IPS DF 6.9 (cell line): Measurements from ENCODE around the gene ALDH1L2.

Experiments
- DNase-seq: peaks from one replicate; pipeline ENCODE4 v3.0.0-alpha.2; 2013; ENCODE audit warnings: low read depth, low spot score
- H3K27ac ChIP-seq: one replicate; pipeline ENCODE4 v1.5.1; 2013; ENCODE audit warnings: low read length, control low read depth
- H3K27me3 ChIP-seq: 2 replicates; pipeline ENCODE4 v1.6.1; 2013; ENCODE audit warnings: mild to moderate bottlenecking, low read length; ENCODE audit not compliant: control insufficient read depth, insufficient read depth
- H3K36me3 ChIP-seq: 2 replicates; pipeline ENCODE4 v1.6.1; 2013; ENCODE audit warnings: low read length; ENCODE audit not compliant: control insufficient read depth, insufficient read depth
- H3K4me1 ChIP-seq: 2 replicates; pipeline ENCODE4 v1.6.1; 2013; ENCODE audit warnings: low read length; ENCODE audit not compliant: control insufficient read depth, insufficient read depth
- H3K4me3 ChIP-seq: 2 replicates; pipeline ENCODE4 v1.5.1; 2013; ENCODE audit warnings: mild to moderate bottlenecking, low read length
- H3K9me3 ChIP-seq: 2 replicates; pipeline ENCODE4 v1.6.1; 2013; ENCODE audit warnings: low read length, inconsistent platforms; ENCODE audit not compliant: control insufficient read depth, insufficient read depth
- WGBS: extraction: QIAGEN DNeasy Blood & Tissue Kit; methylation state at CpG from one replicate; pipeline ENCODE4 v1.1.7; 2013; ENCODE audit warnings: mixed read lengths, missing lambda C conversion rate; ENCODE audit not compliant: insufficient read length, insufficient coverage; 5-methylcytosine and 5-hydroxymethylcytosine counted together

Gene ALDH1L2

GRCh38 chr12:105085501-105085900 lies 1.2 kb upstream of the ALDH1L2 start:
- no peaks in the 10 kb centered on the region for H3K36me3 ChIP-seq
- peaks cover 6% of the 10 kb centered on the region for H3K4me1 ChIP-seq
- H3K9me3 ChIP-seq = no peaks in the 10 kb centered on the region
- no peak overlapping the region for H3K4me3 ChIP-seq
- DNase-seq = no peak
- H3K27ac ChIP-seq = no peak overlapping the region
- no peaks in the 10 kb centered on the region for H3K27me3 ChIP-seq
- WGBS = no CpG with 5 or more reads among the region's 6 CpGs

GRCh38 chr12:105083551-105084105 lies 630 bp downstream of the ALDH1L2 start:
- no peak overlapping the region for H3K27ac ChIP-seq
- H3K36me3 ChIP-seq = no peaks in the 10 kb centered on the region
- H3K9me3 ChIP-seq = no peaks in the 10 kb centered on the region
- DNase-seq = no peak
- H3K4me3 ChIP-seq = peak overlapping the region; percentile 31; the same call in 1 of the 2 replicates
- H3K4me1 ChIP-seq = peaks cover 3% of the 10 kb centered on the region; the same call in 1 of the 2 replicates
- no peaks in the 10 kb centered on the region for H3K27me3 ChIP-seq
- no CpG with 5 or more reads among the region's 18 CpGs for WGBS

DNA sequence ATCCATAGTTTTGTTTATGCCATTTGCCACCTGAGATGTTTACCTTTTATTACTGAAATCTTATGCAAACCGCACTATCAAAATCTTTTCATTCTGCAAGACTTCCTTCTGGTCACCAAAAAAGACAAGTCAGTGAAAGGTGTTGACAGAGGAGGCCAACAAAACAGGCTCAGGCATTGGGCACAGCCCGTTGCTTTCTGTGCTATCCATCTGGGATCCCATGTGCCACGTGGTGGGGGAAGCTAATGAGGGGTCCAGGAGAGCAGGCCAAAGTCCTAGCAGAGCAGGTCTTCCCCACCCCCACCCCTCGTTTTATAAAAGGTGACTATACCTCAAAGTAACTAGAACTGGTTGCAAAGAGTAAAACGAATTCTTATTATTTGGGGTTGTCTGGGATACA lies 1.2 kb downstream of the ALDH1L2 start:
- Histone ChIP-seq H3K27me3 (no peaks in the 10 kb centered on the region), H3K36me3 (no peaks in the 10 kb centered on the region), H3K4me3 (no peak overlapping the region), H3K9me3 (no peaks in the 10 kb centered on the region), H3K27ac (no peak overlapping the region), H3K4me1 (peaks cover 3% of the 10 kb centered on the region; the same call in 1 of the 2 replicates)
- WGBS = no CpG with 5 or more reads among the region's 5 CpGs
- no peak for DNase-seq

- H3K9me3 ChIP-seq = no peaks in the 10 kb centered on the region
- H3K36me3 ChIP-seq = no peaks in the 10 kb centered on the region
- H3K27ac ChIP-seq = no peak overlapping the region
- peaks cover 3% of the 10 kb centered on the region; the same call in 1 of the 2 replicates for H3K4me1 ChIP-seq
- H3K27me3 ChIP-seq = no peaks in the 10 kb centered on the region
- DNase-seq = no peak
- WGBS = no CpG with 5 or more reads among the region's 11 CpGs
- no peak overlapping the region for H3K4me3 ChIP-seq
Observed at GRCh38 chr12:105078712-105079570, 5.3 kb downstream of the ALDH1L2 start.

DNA sequence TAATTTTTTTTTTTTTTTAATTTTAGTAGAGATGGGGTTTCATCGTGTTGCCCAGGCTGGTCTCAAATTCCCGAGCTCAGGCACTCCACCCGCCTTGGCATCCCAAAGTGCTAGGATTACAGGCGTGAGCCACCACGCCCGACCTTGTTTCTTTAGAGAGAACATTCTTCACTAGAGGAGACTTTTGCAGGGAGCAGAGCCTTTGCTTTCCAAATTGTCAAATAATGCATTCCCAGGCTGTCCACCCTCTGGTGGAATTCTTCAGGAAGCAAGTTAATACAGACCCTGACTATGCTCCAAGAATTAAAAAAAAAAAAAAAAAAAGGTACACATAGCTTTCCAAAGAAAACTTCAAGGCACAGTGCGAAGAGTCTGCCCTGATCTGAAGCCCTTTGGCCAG lies 6.8 kb downstream of the ALDH1L2 start:
- no peaks in the 10 kb centered on the region for H3K4me1 ChIP-seq
- H3K27ac ChIP-seq = no peak overlapping the region
- no peaks in the 10 kb centered on the region for H3K36me3 ChIP-seq
- no peak overlapping the region for H3K4me3 ChIP-seq
- no CpG with 5 or more reads among the region's 7 CpGs for WGBS
- DNase-seq = no peak
- no peaks in the 10 kb centered on the region for H3K9me3 ChIP-seq
- H3K27me3 ChIP-seq = no peaks in the 10 kb centered on the region

DNA sequence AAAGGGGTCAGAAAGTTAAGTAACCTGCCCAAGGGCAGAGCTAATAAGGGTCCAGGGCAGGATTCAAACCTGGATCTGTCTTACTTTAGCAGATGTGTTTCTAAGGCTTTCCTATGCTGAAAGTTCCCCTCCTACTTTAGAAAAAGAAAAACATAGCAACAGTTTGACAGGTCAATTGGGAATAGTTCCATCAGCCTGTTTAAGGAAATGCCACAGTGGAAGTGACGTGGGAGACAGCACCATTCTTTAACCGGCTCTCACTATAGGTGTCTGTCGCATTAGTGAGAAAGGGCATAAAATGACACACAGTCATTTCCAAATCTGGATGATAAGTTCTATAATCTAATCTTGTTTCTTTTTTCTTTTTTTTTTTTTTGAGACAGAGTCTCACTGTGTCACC lies 7.3 kb downstream of the ALDH1L2 start:
- Histone ChIP-seq H3K4me3 (no peak overlapping the region), H3K27ac (no peak overlapping the region), H3K27me3 (no peaks in the 10 kb centered on the region), H3K9me3 (no peaks in the 10 kb centered on the region), H3K4me1 (no peaks in the 10 kb centered on the region), H3K36me3 (no peaks in the 10 kb centered on the region)
- no peak for DNase-seq
- no CpG with 5 or more reads among the region's 3 CpGs for WGBS

GRCh38 chr12:105076098-105076497 lies 8.2 kb downstream of the ALDH1L2 start:
- no peak for DNase-seq
- Histone ChIP-seq H3K27me3 (no peaks in the 10 kb centered on the region), H3K27ac (no peak overlapping the region), H3K9me3 (no peaks in the 10 kb centered on the region), H3K4me1 (no peaks in the 10 kb centered on the region), H3K4me3 (no peak overlapping the region), H3K36me3 (no peaks in the 10 kb centered on the region)
- WGBS = no CpG with 5 or more reads among the region's 1 CpG

DNA sequence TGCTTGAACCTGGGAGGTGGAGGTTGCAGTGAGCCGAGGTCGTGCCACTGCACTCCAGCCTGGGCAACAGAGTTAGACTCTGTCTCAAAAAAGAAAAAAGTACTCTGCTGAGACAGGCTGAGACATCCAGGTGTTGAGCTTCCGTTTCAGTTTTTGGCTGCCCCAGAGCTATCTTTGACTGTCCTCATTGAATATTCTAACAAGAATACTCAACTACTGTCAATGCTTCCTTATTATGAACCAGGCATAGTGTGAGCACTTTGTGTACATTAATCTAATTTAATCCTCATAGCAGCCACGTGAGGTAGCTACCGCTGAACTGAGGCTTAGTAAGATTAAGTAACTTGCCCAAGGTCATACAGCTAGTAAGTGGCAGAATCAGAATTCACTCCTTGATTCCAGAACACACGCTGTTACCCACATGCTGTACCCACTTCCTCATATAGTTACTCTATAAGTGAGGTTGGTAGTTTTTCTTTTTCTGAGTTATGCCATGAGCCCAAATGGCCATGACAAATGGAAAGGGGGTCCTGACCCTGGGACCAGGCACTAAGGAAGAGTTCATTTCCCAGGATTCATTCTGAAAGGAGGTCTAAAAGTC lies 11.3 kb downstream of the ALDH1L2 start:
- Histone ChIP-seq H3K4me1 (no peaks in the 10 kb centered on the region), H3K36me3 (no peaks in the 10 kb centered on the region), H3K27me3 (no peaks in the 10 kb centered on the region), H3K4me3 (no peak overlapping the region), H3K9me3 (no peaks in the 10 kb centered on the region), H3K27ac (no peak overlapping the region)
- DNase-seq = no peak
- no CpG with 5 or more reads among the region's 6 CpGs for WGBS

DNA sequence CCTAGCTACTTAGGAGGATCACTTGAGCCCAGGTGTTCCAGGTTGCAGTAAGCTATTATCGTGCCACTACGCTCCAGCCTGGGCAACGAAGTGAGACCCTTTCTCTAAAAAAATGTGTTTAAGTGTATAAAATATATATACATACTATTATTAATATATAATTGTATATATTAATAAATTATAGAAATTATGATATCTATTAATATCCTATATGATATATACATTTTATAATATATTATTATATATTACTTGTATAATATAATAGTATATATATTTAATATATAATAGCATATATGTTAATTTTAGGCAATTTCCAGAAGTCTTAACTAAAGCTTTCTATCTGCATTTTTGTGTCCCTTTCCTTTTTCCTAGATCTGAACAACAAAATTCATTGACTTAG lies 12.3 kb downstream of the ALDH1L2 start:
- Histone ChIP-seq H3K9me3 (no peaks in the 10 kb centered on the region), H3K4me3 (no peak overlapping the region), H3K4me1 (no peaks in the 10 kb centered on the region), H3K27me3 (no peaks in the 10 kb centered on the region), H3K36me3 (no peaks in the 10 kb centered on the region), H3K27ac (no peak overlapping the region)
- WGBS = no CpG with 5 or more reads among the region's 3 CpGs
- no peak for DNase-seq

DNA sequence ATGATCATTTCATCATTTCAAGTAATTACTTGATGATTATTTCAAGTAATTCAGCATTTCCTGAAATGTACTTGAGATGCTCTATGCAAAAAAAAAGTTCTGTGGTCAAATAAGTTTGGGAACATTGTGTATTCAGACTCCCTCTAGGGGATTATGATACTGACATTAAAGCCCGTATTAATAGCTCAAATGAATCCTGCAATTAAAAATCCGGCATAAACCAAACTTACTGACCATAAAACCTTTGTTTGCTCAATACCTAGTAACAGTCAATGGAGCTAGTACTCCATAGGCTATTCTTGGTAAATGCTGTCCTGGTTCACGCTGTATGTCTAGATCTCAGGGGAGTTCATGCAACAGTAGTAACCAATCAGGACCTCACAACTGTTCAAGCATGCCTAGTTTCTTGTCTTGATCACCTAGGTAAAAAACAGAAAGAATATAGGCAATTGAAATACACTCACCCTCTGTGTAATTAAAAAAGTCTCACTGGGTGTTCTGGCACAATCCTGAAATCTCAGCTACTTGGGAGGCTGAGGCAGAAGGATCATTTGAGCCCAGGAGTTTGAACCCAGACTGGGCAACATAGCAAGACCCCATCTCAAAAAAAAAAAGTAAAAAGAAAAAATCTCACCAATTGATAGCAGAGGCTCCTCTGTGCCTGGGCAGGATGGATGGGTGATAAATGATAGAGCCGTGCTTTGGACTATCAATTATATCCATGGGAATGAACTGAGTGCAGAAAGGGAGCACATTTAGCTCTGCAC lies 14.1 kb downstream of the ALDH1L2 start:
- DNase-seq = no peak
- Histone ChIP-seq H3K27ac (no peak overlapping the region), H3K9me3 (no peaks in the 10 kb centered on the region), H3K4me3 (no peak overlapping the region), H3K27me3 (no peaks in the 10 kb centered on the region), H3K4me1 (no peaks in the 10 kb centered on the region), H3K36me3 (no peaks in the 10 kb centered on the region)
- no CpG with 5 or more reads among the region's 4 CpGs for WGBS
